ENCODE results near the gene PPP2R5D. TPM values are rescaled to one million over a fixed set of nuclear protein-coding genes. Genes with fewer than 3 reads are reported as not detected.
A peak's percentile ranks its signal among the peaks of the same experiment; 100 is the strongest.
"Not testable (repeated sequence)": the region's sequence is repeated elsewhere in the genome, so short reads cannot be mapped to it uniquely, and the experiment has no call there.

PPP2R5D gene
- total RNA-seq, 1 donor from 2014 or later = 34.2 TPM

DNA sequence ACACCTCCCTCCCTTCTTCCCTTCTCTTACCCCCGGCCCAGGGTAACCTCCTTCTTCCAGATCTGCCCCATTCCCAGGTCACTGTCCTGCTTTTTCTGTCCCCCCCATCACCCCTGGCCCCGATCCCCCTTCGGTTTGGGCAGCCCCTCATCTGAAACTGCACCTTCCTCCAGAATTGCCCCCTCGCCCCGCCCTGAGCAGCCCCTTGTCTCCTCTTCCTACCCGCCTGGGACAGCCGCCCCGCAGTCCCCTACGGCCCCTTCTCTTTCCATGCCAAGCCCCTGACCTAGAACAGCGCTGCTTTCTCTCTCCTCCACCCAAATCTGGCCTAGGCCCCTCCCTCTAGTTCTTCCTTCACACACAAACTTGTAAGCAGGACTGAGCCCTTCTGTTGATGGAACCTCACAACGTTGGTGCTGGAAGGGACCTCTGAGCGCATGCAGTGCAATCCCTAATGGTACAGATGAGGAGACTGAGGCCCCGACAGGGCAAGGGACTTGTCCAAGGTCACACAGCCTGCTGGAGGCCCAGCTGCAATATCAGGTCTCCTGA lies 630 bp downstream of the PPP2R5D start:
- intact Hi-C loops (cut with DNase I) = loop anchor here (1.0 to 5.0 kb wide), 3 partner anchors 28 to 83 kb away; partner anchors contain the start of genes CNPY3 and MEA1
- DNase-seq (ENCODE audit: missing footprints) (no peak), ATAC-seq (no peak)

DNA sequence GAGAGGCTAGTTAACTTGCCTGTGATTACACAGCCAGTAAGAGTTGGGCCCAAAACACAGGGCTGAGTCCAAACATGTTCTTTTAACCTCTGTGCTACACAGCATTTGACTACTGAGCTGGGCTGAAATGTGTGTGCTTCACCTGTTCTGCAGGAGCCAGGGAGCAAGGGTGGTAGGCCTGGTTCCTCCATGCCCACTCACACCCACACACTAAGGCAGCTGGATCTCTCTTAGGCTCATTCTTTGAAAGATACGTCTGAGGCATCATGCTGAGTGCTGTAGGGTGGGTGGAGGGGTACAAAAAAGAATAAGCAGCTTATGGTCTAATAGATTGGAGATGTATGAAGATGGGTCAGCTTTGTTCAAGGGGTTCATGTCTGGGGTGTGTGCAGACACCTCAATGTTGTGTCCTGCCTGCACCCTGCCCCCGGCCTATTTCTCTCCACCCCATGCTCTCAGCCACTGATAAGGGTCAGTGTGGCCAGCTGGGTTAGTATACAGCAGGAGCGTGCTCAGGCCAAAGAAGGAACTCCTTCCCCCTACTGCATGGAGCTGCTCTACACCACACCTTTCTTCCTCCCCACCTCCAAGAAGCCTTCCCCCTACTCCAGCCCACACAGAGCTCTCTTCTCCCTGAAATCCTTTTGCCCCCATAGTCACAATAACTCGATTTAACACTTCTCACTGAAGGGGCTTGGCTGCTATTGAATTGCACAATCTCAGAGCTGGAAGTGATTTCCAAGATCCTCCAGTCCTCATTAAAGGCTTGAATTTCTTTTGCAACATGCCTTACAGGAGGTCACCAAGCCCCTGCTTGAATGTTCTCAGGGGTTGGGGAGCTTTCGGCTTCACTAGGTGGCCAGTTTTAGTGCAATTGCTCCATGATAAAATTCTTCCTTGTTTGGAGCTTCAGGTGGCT lies 3.4 kb downstream of the PPP2R5D start:
- no peak for DNase-seq (ENCODE audit: missing footprints)
- ATAC-seq = no peak
- intact Hi-C loops (cut with DNase I) = no loop called here

DNA sequence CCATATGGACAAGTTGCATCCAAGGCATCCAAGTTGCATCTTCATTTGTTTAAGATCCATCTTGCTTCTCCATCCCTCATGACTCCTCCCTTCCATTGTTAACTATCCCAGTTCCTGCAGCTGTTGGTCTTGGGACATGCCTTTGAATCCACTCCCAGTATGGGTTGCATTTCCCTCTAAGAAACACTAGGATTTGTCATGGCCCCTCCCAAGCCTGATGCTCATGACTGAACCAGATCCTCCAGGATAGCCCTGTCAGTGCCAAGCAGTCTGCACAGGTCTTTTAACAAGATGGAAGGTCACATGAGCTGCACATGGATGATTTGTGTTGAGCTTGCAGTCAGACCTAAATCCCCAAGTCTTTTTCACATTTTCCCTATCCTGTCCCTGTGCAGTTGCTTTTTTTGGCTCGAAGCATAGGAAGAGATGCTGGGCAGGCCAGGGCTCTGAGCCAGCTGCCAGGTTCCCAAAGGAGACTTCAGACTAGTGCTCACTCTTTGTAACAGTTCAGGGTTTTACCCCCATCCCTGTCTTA lies 4.2 kb downstream of the PPP2R5D start:
- DNase-seq (ENCODE audit: missing footprints) (no peak), ATAC-seq (no peak)
- intact Hi-C loops (cut with DNase I) = no loop called here

DNA sequence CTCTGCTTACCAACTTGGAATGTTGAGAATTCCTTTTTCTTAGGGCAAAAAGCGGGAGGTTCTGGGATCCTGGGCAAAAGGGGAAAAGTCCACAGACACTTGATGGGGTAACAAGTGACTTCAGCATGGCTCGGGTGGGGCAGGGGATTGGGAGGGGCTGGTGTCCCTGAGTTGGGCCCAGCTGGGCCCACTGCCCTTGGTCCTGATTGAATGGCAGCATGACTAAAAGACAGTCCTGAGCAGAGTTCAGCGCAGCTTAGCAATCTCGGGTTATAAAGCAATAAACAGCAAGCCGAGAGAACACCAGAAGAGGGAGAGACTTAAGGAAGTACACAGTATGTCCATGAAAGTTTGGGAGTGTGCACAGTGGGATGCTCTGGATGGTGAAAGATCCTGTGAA lies 5.6 kb downstream of the PPP2R5D start:
- DNase-seq (ENCODE audit: missing footprints) = no peak
- ATAC-seq = no peak
- intact Hi-C loops (cut with DNase I) = no loop called here

DNA sequence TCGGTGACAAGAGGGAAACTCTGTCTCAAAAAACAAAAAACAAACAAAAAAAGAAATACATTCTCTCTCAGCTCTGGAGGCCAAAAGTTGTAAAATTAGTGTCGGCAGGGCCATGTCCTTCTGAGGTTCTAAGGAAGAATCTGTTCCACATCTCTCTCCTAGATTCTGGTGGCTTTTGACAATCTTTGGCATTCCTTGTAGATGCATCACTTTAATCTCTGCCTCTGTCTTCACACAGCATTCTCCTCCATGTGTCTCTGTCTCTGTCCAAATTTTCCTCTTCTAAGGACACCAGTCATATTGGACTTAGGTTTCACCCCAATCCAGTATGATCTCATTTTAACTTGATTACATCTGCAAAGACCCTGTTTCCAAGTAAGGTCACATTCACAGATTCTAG lies 9.1 kb downstream of the PPP2R5D start:
- no peak for DNase-seq (ENCODE audit: missing footprints)
- intact Hi-C loops (cut with DNase I) = no loop called here
- no peak for ATAC-seq

DNA sequence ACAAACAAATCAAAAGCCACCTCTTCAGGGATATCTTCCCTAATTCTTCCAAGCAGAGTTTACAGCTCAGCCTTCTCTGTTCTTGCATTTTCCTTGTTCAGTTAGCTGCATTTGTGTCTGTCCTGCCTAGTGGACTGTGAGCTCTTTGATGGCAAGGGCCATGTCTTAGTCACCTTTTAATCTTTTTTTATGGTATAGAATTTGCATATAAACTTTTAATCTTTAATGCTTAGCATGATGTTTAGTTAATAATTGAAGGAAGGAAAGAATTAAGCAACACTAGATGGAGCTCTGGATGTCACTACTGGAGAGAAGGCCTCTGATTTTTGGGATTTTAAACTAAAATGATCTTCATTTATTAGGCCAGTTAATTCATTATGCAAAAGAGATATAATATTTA lies 12.1 kb downstream of the PPP2R5D start:
- no peak for ATAC-seq
- intact Hi-C loops (cut with DNase I) = no loop called here
- DNase-seq (ENCODE audit: missing footprints) = no peak

DNA sequence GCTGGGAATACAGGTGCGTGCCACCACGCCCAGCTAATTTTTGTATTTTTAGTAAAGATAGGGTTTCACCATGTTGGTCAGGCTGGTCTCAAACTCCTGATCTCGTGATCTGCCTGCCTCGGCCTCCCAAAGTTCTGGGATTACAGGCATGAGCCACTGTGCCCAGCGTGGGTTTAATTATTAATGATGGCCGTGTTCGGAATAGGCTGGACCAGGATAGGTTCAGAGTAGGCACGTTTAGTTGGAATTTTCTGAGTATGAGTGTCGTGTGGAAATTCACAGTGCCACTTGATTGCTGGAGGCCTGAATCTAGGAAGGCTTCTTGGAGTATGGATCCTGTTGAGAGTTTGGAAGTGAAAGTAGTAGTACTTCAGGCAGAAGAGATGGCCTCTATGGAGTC lies 13.8 kb downstream of the PPP2R5D start:
- ATAC-seq; DNase-seq (ENCODE audit: missing footprints); intact Hi-C loops (cut with DNase I): not testable (repeated sequence)

DNA sequence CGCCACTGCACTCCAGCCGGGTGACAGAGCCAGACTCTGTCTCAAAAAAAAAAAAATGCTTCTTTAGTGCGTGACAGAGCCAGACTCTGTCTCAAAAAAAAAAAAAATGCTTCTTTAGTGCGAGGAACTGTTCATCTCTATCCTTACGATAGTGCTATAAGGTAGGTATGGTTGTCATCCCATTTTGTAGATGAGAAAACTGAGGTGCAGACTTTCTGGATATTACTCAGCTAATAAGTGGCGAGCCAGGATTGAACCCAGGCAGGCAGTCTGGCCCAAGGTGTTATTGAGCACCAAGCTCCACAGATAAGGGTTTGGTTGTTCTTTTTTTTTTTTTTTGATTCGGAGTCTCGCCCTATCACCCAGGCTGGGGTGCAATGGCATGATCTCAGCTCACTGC lies 17.5 kb downstream of the PPP2R5D start:
- intact Hi-C loops (cut with DNase I) = no loop called here
- ATAC-seq (no peak), DNase-seq (ENCODE audit: missing footprints) (no peak)

DNA sequence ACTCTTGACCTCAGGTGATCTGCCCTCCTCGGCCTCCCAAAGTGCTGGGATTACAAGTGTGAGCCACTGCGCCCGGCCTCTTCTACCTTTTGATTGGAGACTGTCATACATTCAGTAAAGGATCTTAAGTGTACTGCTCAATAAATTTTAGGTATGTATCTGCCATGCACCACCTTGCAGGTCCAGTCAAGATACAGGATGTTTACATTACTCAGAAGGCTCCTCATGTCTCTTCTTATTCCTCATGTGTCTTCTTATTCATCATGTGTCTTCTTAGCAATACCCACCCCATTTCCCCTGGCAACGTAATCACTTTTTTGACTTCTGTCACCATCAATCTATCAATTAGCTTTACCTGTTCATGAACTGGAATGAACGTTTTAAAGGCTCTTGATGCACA lies 21.5 kb downstream of the PPP2R5D start:
- ATAC-seq (no peak), DNase-seq (ENCODE audit: missing footprints) (no peak)
- intact Hi-C loops (cut with DNase I) = loop anchor here (5.0 kb wide), 1 partner anchor 121 kb away; no protein-coding TSS in a partner anchor

DNA sequence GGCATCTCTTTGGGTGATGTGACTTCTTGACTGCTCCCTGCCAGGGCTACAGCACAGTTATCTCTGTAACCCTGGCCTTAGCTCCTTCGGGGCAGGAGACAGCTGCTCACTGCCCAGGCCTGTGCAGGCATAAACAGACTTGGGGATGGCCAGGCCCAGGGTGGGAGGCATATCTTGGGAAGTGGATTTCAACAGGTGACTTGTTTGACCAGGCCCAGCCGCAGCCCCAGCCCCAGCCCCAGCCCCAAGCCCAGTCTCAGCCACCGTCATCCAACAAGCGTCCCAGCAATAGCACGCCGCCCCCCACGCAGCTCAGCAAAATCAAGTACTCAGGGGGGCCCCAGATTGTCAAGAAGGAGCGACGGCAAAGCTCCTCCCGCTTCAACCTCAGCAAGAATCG lies 21.9 kb downstream of the PPP2R5D start:
- DNase-seq (ENCODE audit: missing footprints) (no peak), ATAC-seq (no peak)
- intact Hi-C loops (cut with DNase I) = loop anchor here (5.0 kb wide), 1 partner anchor 121 kb away; no protein-coding TSS in a partner anchor

DNA sequence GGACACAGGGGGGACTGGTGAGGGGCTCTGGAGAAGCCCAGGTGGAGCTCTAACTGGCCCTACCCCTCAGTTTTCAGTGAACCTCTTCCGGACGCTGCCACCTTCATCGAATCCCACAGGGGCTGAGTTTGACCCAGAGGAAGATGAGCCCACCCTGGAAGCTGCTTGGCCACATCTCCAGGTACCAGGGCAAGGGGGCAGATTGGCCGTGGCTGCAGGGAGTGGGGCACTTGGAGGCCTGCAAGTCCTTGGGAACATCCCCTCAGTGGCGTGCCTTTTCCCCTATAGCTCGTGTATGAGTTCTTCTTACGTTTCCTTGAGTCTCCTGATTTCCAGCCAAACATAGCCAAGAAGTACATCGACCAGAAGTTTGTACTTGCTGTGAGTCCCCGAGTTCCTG lies 22.8 kb downstream of the PPP2R5D start:
- intact Hi-C loops (cut with DNase I) = loop anchor here (5.0 kb wide), 1 partner anchor 120 kb away; no protein-coding TSS in a partner anchor

DNA sequence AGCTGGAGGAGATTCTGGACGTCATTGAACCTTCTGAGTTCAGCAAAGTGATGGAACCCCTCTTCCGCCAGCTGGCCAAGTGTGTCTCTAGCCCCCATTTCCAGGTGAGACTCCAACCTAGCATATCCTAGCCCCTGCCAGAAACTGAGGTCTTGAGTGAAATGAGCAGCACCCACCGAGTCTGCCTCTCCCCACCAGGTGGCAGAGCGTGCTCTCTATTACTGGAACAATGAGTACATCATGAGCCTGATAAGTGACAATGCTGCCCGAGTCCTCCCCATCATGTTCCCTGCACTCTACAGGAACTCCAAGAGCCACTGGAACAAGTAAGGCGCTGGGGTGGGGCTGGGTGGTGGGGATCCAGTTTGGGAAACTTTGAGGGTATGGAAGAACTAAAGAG lies 24.8 kb downstream of the PPP2R5D start:
- DNase-seq (ENCODE audit: missing footprints) = no peak
- ATAC-seq = no peak
- intact Hi-C loops (cut with DNase I) = loop anchor here (1.0 to 5.0 kb wide), 2 partner anchors 118 to 134 kb away; no protein-coding TSS in a partner anchor

More for the DNA sequence above, 22.8 kb downstream of the PPP2R5D start:
- DNase-seq (ENCODE audit: missing footprints) = no peak
- ATAC-seq = no peak

DNA sequence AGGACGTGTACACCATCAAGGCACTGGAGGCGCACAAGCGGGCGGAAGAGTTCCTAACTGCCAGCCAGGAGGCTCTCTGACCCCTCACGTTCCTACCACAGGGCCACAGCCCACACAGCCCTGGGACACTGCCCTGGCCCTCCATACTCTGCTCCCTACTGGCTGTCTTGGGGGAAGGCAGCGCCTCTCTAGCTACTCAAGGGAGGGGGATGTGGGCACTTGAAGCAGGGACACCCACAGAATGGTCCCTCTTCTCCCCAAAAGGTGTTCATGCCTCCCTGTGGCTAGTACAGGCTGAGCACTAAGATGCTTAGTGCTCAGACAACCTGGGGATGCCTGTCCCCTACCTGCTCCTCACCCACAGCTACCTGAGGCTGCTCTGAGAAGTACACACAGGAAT lies 26.8 kb downstream of the PPP2R5D start:
- intact Hi-C loops (cut with DNase I) = no loop called here
- ATAC-seq = no peak
- no peak for DNase-seq (ENCODE audit: missing footprints)

DNA sequence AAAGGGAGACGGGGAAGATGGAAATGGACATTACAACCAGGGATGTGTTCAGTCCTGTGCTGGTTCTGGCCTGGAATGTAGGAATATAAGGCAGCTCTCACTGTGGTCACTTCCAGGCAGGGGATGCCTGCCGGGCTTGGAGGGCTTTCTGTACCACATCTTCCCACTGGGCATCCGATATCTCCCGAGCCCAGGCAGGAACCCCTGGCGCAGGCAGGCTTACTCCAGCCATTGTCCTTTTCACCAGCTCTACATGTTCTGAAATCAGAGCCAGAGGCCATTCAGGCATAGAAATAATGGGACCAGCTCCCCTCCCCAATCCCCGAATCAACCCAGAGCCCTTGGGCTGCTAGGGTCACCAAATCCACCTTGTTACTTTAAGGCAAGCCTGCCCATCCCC lies 28.0 kb downstream of the PPP2R5D start:
- intact Hi-C loops (cut with DNase I) = no loop called here
- ATAC-seq (no peak), DNase-seq (ENCODE audit: missing footprints) (no peak)

DNA sequence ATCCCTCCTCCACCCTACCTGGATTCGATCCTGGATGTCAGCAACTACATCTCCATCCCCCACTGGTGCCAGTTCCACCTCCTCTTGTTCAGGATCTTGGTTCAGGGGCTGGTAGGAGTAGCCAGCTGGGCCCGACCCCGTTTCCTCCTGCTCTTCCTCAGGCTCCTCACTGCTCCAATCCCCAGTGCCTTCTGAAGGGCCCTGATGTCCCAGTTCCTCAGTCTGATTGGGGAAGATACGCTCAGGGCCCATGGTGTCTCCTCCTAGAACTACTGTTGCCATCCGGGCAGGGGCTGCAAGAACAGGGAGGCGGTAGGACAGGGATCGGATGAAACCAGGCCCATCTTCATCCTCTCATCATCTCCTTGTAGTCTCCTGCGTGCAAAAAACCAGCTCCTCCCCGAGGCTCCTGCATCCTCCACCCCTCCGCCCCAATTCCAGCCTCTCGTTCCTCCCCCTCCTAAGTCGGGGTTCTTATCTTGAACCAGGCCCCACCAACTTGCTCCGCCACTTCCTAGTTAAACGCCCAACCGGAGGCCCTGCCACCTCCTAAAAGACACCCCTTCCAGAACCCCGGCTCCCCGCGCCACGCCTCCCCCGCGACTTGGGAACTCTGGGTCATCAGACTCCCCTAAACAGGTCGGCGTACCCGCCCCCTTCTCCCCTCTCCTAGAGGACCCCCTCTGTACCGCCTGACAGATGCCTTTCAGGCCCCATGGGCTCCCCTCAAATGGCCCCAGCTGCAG lies 28.9 kb downstream of the PPP2R5D start:
- ATAC-seq (no peak), DNase-seq (ENCODE audit: missing footprints) (no peak)
- intact Hi-C loops (cut with DNase I) = loop anchor here (1.0 kb wide), 1 partner anchor 29 kb away; the partner anchor contains the start of gene PPP2R5D

DNA sequence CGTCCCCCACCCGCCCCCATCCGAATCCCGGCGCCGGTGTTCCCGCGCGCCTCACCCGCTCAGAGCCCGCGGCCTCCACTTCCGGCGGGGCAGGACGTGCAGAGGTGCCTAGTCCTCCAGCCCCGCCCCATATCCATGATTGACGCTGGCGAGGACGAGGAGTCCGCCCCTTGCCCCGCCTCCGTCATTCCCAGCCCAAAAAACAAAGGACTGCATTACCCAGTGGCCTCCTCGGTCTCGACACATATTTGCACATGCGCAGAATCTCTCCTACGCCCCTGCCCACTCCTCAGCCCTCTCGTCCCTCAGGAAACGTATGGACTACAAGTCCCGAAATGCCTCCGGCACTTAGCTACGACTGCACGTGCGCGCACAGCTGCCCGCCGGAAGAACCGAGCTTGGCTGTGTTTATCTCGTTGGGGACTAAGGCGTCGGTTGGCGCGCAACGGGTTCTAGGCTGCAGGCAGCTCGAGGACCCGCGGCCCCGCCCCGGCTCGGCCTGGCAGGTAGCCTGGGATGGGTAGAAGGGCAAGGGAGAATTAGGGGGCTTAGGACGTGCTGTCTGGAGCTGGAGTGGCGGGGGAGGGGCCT lies 29.6 kb downstream of the PPP2R5D start, which contains the start of the genes KLHDC3 and MEA1:
Gene KLHDC3, plus strand, starts transcription at position 407 of the 591 bp plus-strand sequence. CDS start 2,944 bp downstream, outside the sequence.
Gene MEA1, minus strand, starts transcription at position 104 of the 591 bp plus-strand sequence. CDS start 133 bp downstream, outside the sequence.
- intact Hi-C loops (cut with DNase I) = loop anchor here (1.0 kb wide), 2 partner anchors 30 to 45 kb away; partner anchors contain the start of genes KLC4, MRPL2 and PPP2R5D
- ATAC-seq (peak; percentile 95), DNase-seq (ENCODE audit: missing footprints) (peak; percentile 99)

DNA sequence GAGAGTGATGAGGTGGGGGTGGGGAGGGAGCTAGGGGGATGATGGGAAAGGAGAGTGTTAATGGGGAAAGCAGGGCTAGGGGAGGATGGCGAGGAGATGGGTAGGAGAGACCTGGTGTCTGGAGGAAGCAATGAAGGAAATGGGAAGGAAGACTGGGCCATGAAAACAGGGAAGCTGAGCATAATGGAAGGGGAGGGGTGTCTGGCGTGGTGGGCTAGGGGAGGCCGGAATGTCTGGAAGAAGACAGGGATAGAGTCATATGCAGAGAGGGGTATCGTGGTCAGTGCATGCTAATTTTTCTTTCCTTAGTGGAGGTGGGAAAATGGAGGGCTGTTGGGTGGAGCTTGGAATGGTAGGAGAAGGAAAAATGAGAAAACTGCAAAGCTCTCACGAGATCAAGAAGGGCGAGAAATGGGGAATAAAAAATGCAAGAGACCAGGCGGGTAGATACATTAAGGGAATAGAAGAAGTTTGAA lies 30.1 kb downstream of the PPP2R5D start:
- DNase-seq (ENCODE audit: missing footprints) (no peak), ATAC-seq (no peak)
- intact Hi-C loops (cut with DNase I) = loop anchor here (1.0 kb wide), 1 partner anchor 45 kb away; the partner anchor contains the start of genes KLC4 and MRPL2
